K562 (cell line): ENCODE results near the gene ANGPTL1. TPM values are rescaled to one million over a fixed set of nuclear protein-coding genes. Genes with fewer than 3 reads are reported as not detected.

Source experiments
- ATAC-seq: fragments of 200-7000 bp; cut with Tn5 transposase; 3 replicates; pipeline ENCODE4 v1.9.1; 2020; ENCODE audit warnings: moderate library complexity
- BruUV-seq: library from RNA; stranded (reverse); fragments of 400-500 nt; replicated peaks from 2 replicates; lab custom pipeline; 2021; lab: Mats Ljungman, UMichigan
- CTCF ChIA-PET: fragments of 300-600 bp; formaldehyde crosslinking; extraction: SDS; loops from one replicate; lab custom pipeline; 2021; ENCODE audit warnings: low intra/inter-chr PET ratio; lab: Yijun Ruan, JAX
- POLR2A ChIA-PET: fragments of 300-600, 350-650 bp; sonication (Branson Sonifier 250); formaldehyde crosslinking; extraction: SDS; loops from one replicate; lab custom pipeline; 2021; ENCODE audit warnings: antibody characterized with exemption, inconsistent platforms; lab: Yijun Ruan, JAX
- DNase-seq, 4 experiments: peaks; one replicate each; pipeline versions ENCODE4 v3.0.0 to v3.0.0-alpha.2; 2011 to 2018; ENCODE audit warnings: low spot score in 3 of 4, mixed read lengths in 3 of 4; ENCODE audit errors: extremely low read depth in 1 of 4
- FAIRE-seq: peaks from 2 replicates; lab custom pipeline; 2011; peaks lifted over from hg19 to GRCh38; lab: Jason Lieb, UNC
- H2AFZ ChIP-seq: 2 replicates; pipeline ENCODE4 v1.6.0; 2011; ENCODE audit warnings: low read depth, low read length, control low read depth, inconsistent platforms
- H3K27ac ChIP-seq: fragments of 200-600 bp; 3 replicates; pipeline ENCODE4 v1.8.0; 2011; ENCODE audit warnings: low read depth, mild to moderate bottlenecking, control low read depth, inconsistent platforms, low read length, moderate library complexity, mixed read lengths; ENCODE audit errors: extremely low read depth
- H3K27me3 ChIP-seq, 2 experiments: fragments of 300-600 bp in 1 of 2; 2 replicates in 1 of 2; 3 replicates in 1 of 2; pipeline versions ENCODE4 v1.6.0 to v1.8.0; 2011; ENCODE audit warnings: inconsistent platforms in 2 of 2, low read length in 2 of 2, mild to moderate bottlenecking in 1 of 2, mixed read lengths in 1 of 2, moderate library complexity in 1 of 2; ENCODE audit not compliant: control insufficient read depth in 2 of 2, insufficient read depth in 2 of 2
- H3K36me3 ChIP-seq: fragments of 300-600 bp; 3 replicates; pipeline ENCODE4 v1.8.0; 2011; ENCODE audit warnings: mild to moderate bottlenecking, low read length, inconsistent platforms; ENCODE audit not compliant: control insufficient read depth, insufficient read depth
- H3K4me1 ChIP-seq, 2 experiments: fragments of 200-600 bp in 1 of 2; replicated peaks in 1 of 2; 2 replicates in 1 of 2; 3 replicates in 1 of 2; pipeline versions ENCODE4 v1.5.1 to v1.8.0; 2011; ENCODE audit warnings: inconsistent platforms in 2 of 2, low read length in 2 of 2, mild to moderate bottlenecking in 1 of 2, mixed read lengths in 1 of 2, moderate library complexity in 1 of 2; ENCODE audit not compliant: control insufficient read depth in 2 of 2, insufficient read depth in 2 of 2
- H3K4me2 ChIP-seq: 2 replicates; pipeline ENCODE4 v1.6.1; 2011; ENCODE audit warnings: low read length, control low read depth, inconsistent platforms, mixed read lengths; ENCODE audit not compliant: insufficient read depth
- H3K4me3 ChIP-seq: fragments of 200-600 bp; sonication (generic), shearing (Covaris generic); 2 replicates; pipeline ENCODE4 v1.5.1; 2016; ENCODE audit warnings: control low read depth, inconsistent platforms
- H3K79me2 ChIP-seq: fragments of 200-600 bp; 3 replicates; pipeline ENCODE4 v1.8.0; 2011; ENCODE audit warnings: low read length, inconsistent platforms; ENCODE audit not compliant: control insufficient read depth, insufficient read depth
- H3K9ac ChIP-seq, 2 experiments: 2 replicates each; pipeline versions ENCODE4 v1.6.0 to v1.6.1; 2011; ENCODE audit warnings: low read depth in 2 of 2, low read length in 2 of 2, control low read depth in 1 of 2, inconsistent platforms in 1 of 2, mild to moderate bottlenecking in 1 of 2, mixed read lengths in 1 of 2; ENCODE audit not compliant: insufficient read depth in 1 of 2
- H3K9me1 ChIP-seq: one replicate; pipeline ENCODE4 v1.6.0; 2011; ENCODE audit warnings: inconsistent platforms, mild to moderate bottlenecking, low read length, moderate library complexity; ENCODE audit not compliant: control insufficient read depth, insufficient read depth
- H3K9me3 ChIP-seq: replicated peaks from 2 replicates; pipeline ENCODE4 v1.5.1; 2011; ENCODE audit warnings: low read depth, low read length, inconsistent platforms; ENCODE audit not compliant: control insufficient read depth, insufficient read depth
- H4K20me1 ChIP-seq: replicated peaks from 2 replicates; pipeline ENCODE4 v1.6.1; 2011; ENCODE audit warnings: low read length, inconsistent platforms, mixed read lengths; ENCODE audit not compliant: control insufficient read depth, insufficient read depth
- SPI1 ChIP-seq: IDR thresholded peaks from 2 replicates; pipeline ENCODE4 v1.6.1; 2011; ENCODE audit warnings: low read depth, low read length, control low read depth, borderline replicate concordance
- TSHZ1 ChIP-seq: fragments of 250-450 bp; sonication (Bioruptor Pico); IDR thresholded peaks from 2 replicates; pipeline ENCODE4 v1.4.0; 2020; ENCODE audit warnings: mild to moderate bottlenecking, moderate library complexity
- WGBS: fragments of 100-300 bp; shearing (Covaris generic); methylation state at CpG from one replicate; pipeline ENCODE4 v1.1.6; 2016; ENCODE audit warnings: low coverage, mixed read lengths; ENCODE audit not compliant: insufficient coverage; ENCODE audit errors: missing lambda C conversion rate; 5-methylcytosine and 5-hydroxymethylcytosine counted together
- in situ Hi-C: fragments of 300-500 bp; cut with MboI; formaldehyde crosslinking; loops from 4 replicates; pipeline ENCODE4 v1.15.0; 2018; ENCODE audit warnings: inconsistent platforms, mixed read lengths
- intact Hi-C: fragments of 100-400 bp; cut with micrococcal nuclease; formaldehyde crosslinking; loops from 2 replicates; pipeline ENCODE4 v1.14.2; 2022
- polyA plus RNA-seq, 8 experiments: library from polyadenylated mRNA; depleted of rRNA in 4 of 8; stranded (reverse) in 5 of 8; unstranded in 3 of 8; fragments of >200 nt; fragmentation: Nextera tagmentation in 2 of 8; fragmentation: Illumina TruSeq in 1 of 8; extraction: Ambion mirVana in 2 of 8; extraction: Trizol in 1 of 8; gene quantifications; 2 replicates each; pipeline versions ENCODE4 v1.2.1 to v1.2.3, GENCODE V29; 2011 to 2014; ENCODE audit warnings: inconsistent platforms in 1 of 8, missing spikeins in 1 of 8
- total RNA-seq, 7 experiments: library from RNA; depleted of rRNA in 6 of 7; stranded (reverse); fragments of >200 nt in 6 of 7; fragmentation: Illumina TruSeq in 2 of 7; extraction: Trizol in 2 of 7; gene quantifications; 2 replicates each; pipeline versions ENCODE4 v1.2.1 to v1.2.3, GENCODE V29; 2011 to 2021; ENCODE audit warnings: low replicate concordance in 1 of 7

The ANGPTL1 gene
- total and polyA plus RNA-seq, 9 of the 15 experiments (the other 6 are each of a cell fraction or from before 2014, with no cell fraction given) = 0.04 to 0.06 TPM; not detected in 7

DNA sequence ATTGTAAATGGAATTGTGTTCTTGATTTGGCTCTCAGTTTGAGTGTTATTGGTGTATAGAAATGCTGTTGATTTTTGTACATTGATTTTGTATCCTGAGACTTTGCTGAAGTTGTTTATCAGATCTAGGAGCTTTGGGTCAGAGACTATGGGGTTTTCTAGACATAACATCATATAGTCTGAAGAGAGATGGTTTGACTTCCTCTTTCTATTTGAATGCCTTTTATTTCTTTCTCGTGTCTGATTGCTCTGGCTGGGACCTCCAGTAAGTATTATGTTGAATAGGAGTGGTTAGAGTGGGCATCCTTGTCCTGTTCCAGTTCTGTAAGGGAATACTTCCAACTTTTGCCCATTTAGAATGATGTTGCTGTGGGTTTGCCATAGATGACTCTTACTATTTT is 39.1 kb upstream of the ANGPTL1 start:
- no peaks in the 10 kb centered on the region for H3K79me2 ChIP-seq
- TF ChIP-seq TSHZ1 (CRISPR knock-in tag) (no peak), SPI1 (0 out of 2 replicates have a peak, but pooled peaks have one; percentile 34)
- no peaks in the 10 kb centered on the region for H3K9me3 ChIP-seq
- peaks cover 0 to 7% of the 10 kb centered on the region in 2 experiments; a peak in 1 of 5 replicates for H3K27me3 ChIP-seq
- H4K20me1 ChIP-seq = no peaks in the 10 kb centered on the region
- intact Hi-C loops (no loop called here), in situ Hi-C loops (no loop called here)
- no peak for ATAC-seq
- 0% methylated on average over 1 of the region's 1 CpG for WGBS
- no peak overlapping the region for H3K9ac ChIP-seq
- no peaks in the 10 kb centered on the region for H3K9me1 ChIP-seq
- ChIA-PET POLR2A (no interaction called here), CTCF (no interaction called here)
- H3K27ac ChIP-seq = no peak overlapping the region
- H2AFZ ChIP-seq = no peak overlapping the region
- no peak for FAIRE-seq
- H3K4me3 ChIP-seq = no peak overlapping the region
- no peak overlapping the region for H3K4me2 ChIP-seq
- no peaks in the 10 kb centered on the region for H3K36me3 ChIP-seq
- DNase-seq = no peak
- no peaks in the 10 kb centered on the region for H3K4me1 ChIP-seq
- BruUV-seq = no TSS peak
